ENCODE data around the gene KCNMA1. TPM values are rescaled to one million over a fixed set of nuclear protein-coding genes. Genes with fewer than 3 reads are reported as not detected.
A peak's percentile ranks its signal among the peaks of the same experiment; 100 is the strongest.

KCNMA1 gene
- total and polyA plus RNA-seq, 10 donors = 9.3 to 114 (median 51.5) TPM

DNA sequence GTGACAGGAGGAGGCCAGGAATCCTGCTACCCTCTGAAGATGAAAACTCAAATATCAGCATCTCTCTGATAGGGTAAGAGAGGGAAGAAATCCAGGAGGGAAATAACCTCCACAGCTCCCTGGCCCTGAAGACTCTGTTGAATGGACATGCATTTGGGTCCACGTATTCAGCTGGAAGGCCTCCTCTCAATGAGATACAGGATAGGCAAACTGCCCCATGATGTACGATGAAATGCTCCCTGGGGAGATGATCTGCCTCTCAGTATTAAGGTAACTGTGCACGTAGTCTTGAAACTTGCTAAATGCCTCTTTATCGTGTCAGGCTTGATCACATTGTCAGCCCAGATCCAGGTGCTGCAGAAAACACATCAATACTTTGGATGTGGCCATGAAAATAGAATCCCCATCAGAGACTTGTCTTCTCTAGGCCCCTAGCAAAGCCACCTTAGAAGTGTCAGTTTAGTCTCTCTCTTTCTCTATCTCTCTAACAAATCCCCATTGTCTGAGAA, 384.0 kb downstream of the KCNMA1 start:
- TF ChIP-seq, protein P1, sequence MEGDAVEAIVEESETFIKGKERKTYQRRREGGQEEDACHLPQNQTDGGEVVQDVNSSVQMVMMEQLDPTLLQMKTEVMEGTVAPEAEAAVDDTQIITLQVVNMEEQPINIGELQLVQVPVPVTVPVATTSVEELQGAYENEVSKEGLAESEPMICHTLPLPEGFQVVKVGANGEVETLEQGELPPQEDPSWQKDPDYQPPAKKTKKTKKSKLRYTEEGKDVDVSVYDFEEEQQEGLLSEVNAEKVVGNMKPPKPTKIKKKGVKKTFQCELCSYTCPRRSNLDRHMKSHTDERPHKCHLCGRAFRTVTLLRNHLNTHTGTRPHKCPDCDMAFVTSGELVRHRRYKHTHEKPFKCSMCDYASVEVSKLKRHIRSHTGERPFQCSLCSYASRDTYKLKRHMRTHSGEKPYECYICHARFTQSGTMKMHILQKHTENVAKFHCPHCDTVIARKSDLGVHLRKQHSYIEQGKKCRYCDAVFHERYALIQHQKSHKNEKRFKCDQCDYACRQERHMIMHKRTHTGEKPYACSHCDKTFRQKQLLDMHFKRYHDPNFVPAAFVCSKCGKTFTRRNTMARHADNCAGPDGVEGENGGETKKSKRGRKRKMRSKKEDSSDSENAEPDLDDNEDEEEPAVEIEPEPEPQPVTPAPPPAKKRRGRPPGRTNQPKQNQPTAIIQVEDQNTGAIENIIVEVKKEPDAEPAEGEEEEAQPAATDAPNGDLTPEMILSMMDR (IDR thresholded peaks at IDR 0.05 in 8 of 11, conservative IDR thresholded peaks at IDR 0.05 in 3 of 11) = no peak
- TF ChIP-seq POLR2A (IDR thresholded peaks at IDR 0.05) (no peak), POLR2AphosphoS5 (IDR thresholded peaks at IDR 0.05) (no peak)
- WGBS, 5 donors = 89 to 93% (median 90%) methylated on average over 4 of the region's 4 CpGs
- Histone ChIP-seq H3K9me3 (no peaks in the 10 kb centered on the region), H3K27ac (no peak overlapping the region), H3K27me3 (replicated peaks in 1 of 7) (no peaks in the 10 kb centered on the region), H3K36me3 (no peaks in the 10 kb centered on the region), H3K4me3 (no peak overlapping the region), H3K4me1 (no peaks in the 10 kb centered on the region)
- DNase-seq = no peak
- intact Hi-C loops (cut with DNase I; ENCODE audit: low total_unique reads) = loop anchor here (5.0 kb wide), 1 partner anchor 389 kb away; no protein-coding TSS in a partner anchor

DNA sequence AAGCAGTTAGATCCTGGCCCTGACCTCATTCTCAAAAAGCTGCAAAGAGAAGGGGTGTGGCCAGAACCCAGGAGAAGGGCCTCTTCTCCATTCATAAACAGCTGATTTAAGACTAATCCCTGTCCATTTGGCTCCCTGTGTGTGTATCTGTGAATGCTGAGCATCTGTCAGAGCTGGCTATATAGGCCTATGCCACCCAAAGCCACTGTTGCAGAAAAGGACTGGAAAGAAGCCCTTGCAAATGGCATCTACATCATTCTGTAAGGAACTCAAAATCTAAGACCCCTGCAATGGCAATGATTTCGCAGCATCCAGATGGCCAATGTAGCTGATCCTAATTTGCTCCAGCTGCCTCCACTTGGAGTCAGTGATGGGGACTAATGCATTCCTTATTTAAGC, 384.5 kb downstream of the KCNMA1 start:
- no peak overlapping the region for H3K27ac ChIP-seq
- TF ChIP-seq POLR2A (IDR thresholded peaks at IDR 0.05) = no peak
- TF ChIP-seq POLR2AphosphoS5 (IDR thresholded peaks at IDR 0.05) = no peak
- TF ChIP-seq, protein P1 (IDR thresholded peaks at IDR 0.05 in 8 of 11, conservative IDR thresholded peaks at IDR 0.05 in 3 of 11) = no peak
- H3K9me3 ChIP-seq = no peaks in the 10 kb centered on the region
- H3K27me3 ChIP-seq (replicated peaks in 1 of 7) = no peaks in the 10 kb centered on the region
- H3K4me3 ChIP-seq = no peak overlapping the region
- intact Hi-C loops (cut with DNase I; ENCODE audit: low total_unique reads) = loop anchor here (5.0 kb wide), 1 partner anchor 389 kb away; no protein-coding TSS in a partner anchor
- H3K36me3 ChIP-seq = no peaks in the 10 kb centered on the region
- 86 to 94% (median 88%) methylated on average over 1 of the region's 1 CpG for WGBS, 5 donors
- no peak for DNase-seq
- no peaks in the 10 kb centered on the region for H3K4me1 ChIP-seq

DNA sequence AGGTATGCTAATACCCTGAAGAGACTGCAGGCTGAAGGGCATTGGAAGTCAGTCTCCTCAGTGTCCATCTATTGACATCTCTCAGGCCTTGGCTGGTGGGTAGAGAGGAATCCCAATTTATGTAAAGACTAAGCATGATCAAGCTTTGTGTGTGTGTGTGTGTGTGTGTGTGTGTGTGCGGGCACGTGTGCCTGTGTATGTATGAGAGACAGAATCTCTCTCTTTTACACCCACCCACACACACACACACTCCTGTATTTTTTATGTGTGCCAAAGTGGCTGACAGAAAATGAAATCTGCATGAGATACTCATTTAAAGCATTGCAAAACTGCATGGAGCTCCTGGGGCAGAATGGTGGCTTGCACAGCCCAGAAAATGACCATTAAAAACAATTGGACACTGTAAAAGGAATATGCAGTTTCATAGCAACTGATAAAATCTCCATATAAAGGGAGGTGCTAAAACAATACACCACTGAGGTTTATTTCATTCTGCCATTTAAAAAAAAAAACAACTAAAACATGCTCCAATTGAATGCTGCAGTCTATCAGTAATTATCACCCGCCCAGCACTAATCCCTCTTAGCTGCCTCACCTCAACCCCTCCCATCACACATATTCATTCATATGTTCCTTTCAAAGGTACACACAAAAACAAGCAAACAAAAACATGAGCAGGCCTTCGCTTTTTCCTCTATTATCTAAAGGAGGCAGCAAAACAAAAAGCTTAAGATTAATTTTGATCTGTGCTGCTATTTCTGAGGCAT, 385.0 kb downstream of the KCNMA1 start:
- no peaks in the 10 kb centered on the region for H3K9me3 ChIP-seq
- DNase-seq = no peak
- no peak overlapping the region for H3K27ac ChIP-seq
- TF ChIP-seq, protein P1 (IDR thresholded peaks at IDR 0.05 in 8 of 11, conservative IDR thresholded peaks at IDR 0.05 in 3 of 11) = no peak
- TF ChIP-seq POLR2A (IDR thresholded peaks at IDR 0.05) (no peak), POLR2AphosphoS5 (IDR thresholded peaks at IDR 0.05) (no peak)
- H3K27me3 ChIP-seq (replicated peaks in 1 of 7) = no peaks in the 10 kb centered on the region
- intact Hi-C loops (cut with DNase I; ENCODE audit: low total_unique reads) = loop anchor here (5.0 kb wide), 1 partner anchor 390 kb away; no protein-coding TSS in a partner anchor
- no peak overlapping the region for H3K4me3 ChIP-seq
- WGBS, 5 donors = 85 to 90% (median 88%) methylated on average over 4 of the region's 4 CpGs
- H3K36me3 ChIP-seq = no peaks in the 10 kb centered on the region
- H3K4me1 ChIP-seq = peaks cover 0 to under 1% (median 0%) of the 10 kb centered on the region in 6 donors

DNA sequence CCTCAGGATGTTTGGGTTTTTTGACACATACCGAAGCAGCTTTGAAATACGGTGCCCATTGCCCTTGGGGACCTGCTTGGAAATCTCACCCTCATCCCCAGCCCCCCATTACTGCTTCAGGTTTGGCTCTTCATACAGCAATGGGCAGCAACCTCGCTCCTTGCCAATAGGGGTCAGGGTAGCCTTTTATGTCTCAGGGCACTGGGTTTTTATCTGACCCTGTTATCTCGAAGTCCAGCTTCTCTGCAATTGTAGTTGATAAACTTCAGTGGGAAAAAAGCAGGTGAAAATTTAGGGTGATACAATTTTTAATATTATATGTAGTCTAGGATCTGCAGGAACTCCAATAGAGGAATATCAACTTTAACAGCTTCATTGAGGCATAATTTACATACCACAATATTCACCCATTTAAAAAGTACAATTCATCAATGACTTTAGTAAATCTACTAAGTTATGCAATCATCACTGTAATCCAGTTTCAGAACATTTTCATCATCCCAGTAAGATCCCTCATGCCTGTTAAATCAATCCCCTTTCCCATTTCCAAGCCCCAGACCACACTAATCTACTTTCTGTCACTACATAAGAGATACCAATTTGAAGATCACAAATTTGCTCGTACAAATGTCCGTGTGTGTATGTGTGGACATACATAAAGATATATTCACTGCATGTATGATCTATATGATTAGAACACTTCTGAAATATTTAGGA, 386.2 kb downstream of the KCNMA1 start:
- H3K27ac ChIP-seq = no peak overlapping the region
- no peaks in the 10 kb centered on the region for H3K27me3 ChIP-seq (replicated peaks in 1 of 7)
- H3K36me3 ChIP-seq = no peaks in the 10 kb centered on the region
- no peak for DNase-seq
- 49 to 58% (median 53%) methylated on average over 6 of the region's 6 CpGs for WGBS, 5 donors
- peaks cover 3 to 11% (median 5%) of the 10 kb centered on the region in 6 donors for H3K4me1 ChIP-seq
- intact Hi-C loops (cut with DNase I; ENCODE audit: low total_unique reads) = loop anchor here (5.0 kb wide), 1 partner anchor 391 kb away; no protein-coding TSS in a partner anchor
- no peak overlapping the region for H3K4me3 ChIP-seq
- TF ChIP-seq, protein P1 (IDR thresholded peaks at IDR 0.05 in 8 of 11, conservative IDR thresholded peaks at IDR 0.05 in 3 of 11) = peak in 8 of 11 experiments; percentile 22 to 62 (median 46)
- TF ChIP-seq POLR2A (IDR thresholded peaks at IDR 0.05) = no peak
- no peak for TF ChIP-seq POLR2AphosphoS5 (IDR thresholded peaks at IDR 0.05)
- no peaks in the 10 kb centered on the region for H3K9me3 ChIP-seq
